ENCODE measurements around the gene CAPN11. TPM values are rescaled to one million over a fixed set of nuclear protein-coding genes. Genes with fewer than 3 reads are reported as not detected.

CAPN11 gene
- total and polyA plus RNA-seq, 9 of the 15 experiments (the other 6 are each of a cell fraction or from before 2014, with no cell fraction given): 0.03 to 0.61 (median 0.17) TPM; not detected in 1

DNA sequence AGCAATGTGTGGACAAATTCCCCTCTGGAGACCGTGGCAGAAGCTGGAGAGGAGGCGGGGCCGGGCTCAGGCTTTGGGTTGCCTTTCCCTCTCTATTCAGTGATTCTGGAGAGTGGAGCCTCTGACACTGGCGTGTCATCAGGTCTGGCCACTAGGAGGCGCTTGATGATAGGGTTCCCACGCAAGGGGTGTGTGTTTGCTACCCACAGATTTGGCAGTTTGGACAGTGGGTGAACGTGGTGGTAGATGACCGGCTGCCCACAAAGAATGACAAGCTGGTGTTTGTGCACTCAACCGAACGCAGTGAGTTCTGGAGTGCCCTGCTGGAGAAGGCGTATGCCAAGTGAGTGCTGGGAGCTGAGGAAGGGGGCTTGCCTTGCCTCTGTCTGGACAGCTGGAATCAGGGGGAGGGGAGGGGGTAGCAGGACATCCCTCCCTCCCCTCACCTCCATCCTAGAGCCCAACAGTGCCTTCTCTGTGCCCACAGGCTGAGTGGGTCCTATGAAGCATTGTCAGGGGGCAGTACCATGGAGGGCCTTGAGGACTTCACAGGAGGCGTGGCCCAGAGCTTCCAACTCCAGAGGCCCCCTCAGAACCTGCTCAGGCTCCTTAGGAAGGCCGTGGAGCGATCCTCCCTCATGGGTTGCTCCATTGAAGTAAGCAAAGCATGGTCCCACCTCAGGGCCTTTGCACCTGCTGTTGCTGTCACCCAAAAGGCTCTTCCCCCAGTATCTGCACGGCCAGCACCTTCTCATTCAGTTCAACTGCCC lies 14.3 kb downstream of the CAPN11 start (continued):
- TF ChIP-seq, protein P1, sequence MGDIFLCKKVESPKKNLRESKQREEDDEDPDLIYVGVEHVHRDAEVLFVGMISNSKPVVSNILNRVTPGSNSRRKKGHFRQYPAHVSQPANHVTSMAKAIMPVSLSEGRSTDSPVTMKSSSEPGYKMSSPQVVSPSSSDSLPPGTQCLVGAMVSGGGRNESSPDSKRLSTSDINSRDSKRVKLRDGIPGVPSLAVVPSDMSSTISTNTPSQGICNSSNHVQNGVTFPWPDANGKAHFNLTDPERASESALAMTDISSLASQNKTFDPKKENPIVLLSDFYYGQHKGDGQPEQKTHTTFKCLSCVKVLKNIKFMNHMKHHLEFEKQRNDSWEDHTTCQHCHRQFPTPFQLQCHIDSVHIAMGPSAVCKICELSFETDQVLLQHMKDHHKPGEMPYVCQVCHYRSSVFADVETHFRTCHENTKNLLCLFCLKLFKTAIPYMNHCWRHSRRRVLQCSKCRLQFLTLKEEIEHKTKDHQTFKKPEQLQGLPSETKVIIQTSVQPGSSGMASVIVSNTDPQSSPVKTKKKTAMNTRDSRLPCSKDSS (IDR thresholded peaks at IDR 0.05; ENCODE audit: low read depth, partially characterized antibody): no peak
- TF ChIP-seq GTF2A2 (tag; IDR thresholded peaks at IDR 0.05): no peak
- TF ChIP-seq NR2C2 (CRISPR knock-in tag; IDR thresholded peaks at IDR 0.05): no peak
- no peak for TF ChIP-seq NR2C2 (tag; IDR thresholded peaks at IDR 0.05)
- no peak for TF ChIP-seq TAF9B (IDR thresholded peaks at IDR 0.05; ENCODE audit: partially characterized antibody)
- TF ChIP-seq, protein P2, sequence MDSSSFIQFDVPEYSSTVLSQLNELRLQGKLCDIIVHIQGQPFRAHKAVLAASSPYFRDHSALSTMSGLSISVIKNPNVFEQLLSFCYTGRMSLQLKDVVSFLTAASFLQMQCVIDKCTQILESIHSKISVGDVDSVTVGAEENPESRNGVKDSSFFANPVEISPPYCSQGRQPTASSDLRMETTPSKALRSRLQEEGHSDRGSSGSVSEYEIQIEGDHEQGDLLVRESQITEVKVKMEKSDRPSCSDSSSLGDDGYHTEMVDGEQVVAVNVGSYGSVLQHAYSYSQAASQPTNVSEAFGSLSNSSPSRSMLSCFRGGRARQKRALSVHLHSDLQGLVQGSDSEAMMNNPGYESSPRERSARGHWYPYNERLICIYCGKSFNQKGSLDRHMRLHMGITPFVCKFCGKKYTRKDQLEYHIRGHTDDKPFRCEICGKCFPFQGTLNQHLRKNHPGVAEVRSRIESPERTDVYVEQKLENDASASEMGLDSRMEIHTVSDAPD (CRISPR knock-in tag; IDR thresholded peaks at IDR 0.05): no peak
- no peak for TF ChIP-seq TCFL5 (CRISPR knock-in tag; conservative IDR thresholded peaks at IDR 0.05)
- TF ChIP-seq ZSCAN32 (CRISPR knock-in tag; IDR thresholded peaks at IDR 0.05): no peak
- peak; percentile 84; the same call in 1 of the 2 replicates for TF ChIP-seq STAG1 (CRISPR knock-in tag; IDR thresholded peaks at IDR 0.05; ENCODE audit: borderline replicate concordance)
- no peak for TF ChIP-seq RBM39 (optimal IDR thresholded peaks at IDR 0.05; ENCODE audit: low read depth, low read length)
- TF ChIP-seq ZNF12 (CRISPR knock-in tag; IDR thresholded peaks at IDR 0.05): no peak
- TF ChIP-seq NELFE (IDR thresholded peaks at IDR 0.05; ENCODE audit: insufficient read depth, insufficient read length): no peak
- TF ChIP-seq HDAC6 (IDR thresholded peaks at IDR 0.05; ENCODE audit: low read depth, low read length): no peak
- no peak for TF ChIP-seq ZNF212 (CRISPR knock-in tag; IDR thresholded peaks at IDR 0.05)
- peak; percentile 58; the same call in 1 of the 2 replicates for TF ChIP-seq MYC (IDR thresholded peaks at IDR 0.05; ENCODE audit: low read depth, low read length)
- no peak for TF ChIP-seq MYC (CRISPR knock-in tag; IDR thresholded peaks at IDR 0.05; ENCODE audit: borderline replicate concordance, low read depth)
- no peak for TF ChIP-seq NCOA4 (IDR thresholded peaks at IDR 0.05; ENCODE audit: partially characterized antibody)
- TF ChIP-seq HNRNPH1 (optimal IDR thresholded peaks at IDR 0.05; ENCODE audit: low read depth, low read length): no peak
- TF ChIP-seq GATAD2B (IDR thresholded peaks at IDR 0.05; ENCODE audit: borderline replicate concordance): no peak
- TF ChIP-seq TCF7L2 (IDR thresholded peaks at IDR 0.05; ENCODE audit: low read depth, low read length): no peak
- no peak for TF ChIP-seq HMGN3 (IDR thresholded peaks at IDR 0.05; ENCODE audit: borderline replicate concordance, extremely low read depth, insufficient read length, low read depth, low read length)
- TF ChIP-seq, protein P3, sequence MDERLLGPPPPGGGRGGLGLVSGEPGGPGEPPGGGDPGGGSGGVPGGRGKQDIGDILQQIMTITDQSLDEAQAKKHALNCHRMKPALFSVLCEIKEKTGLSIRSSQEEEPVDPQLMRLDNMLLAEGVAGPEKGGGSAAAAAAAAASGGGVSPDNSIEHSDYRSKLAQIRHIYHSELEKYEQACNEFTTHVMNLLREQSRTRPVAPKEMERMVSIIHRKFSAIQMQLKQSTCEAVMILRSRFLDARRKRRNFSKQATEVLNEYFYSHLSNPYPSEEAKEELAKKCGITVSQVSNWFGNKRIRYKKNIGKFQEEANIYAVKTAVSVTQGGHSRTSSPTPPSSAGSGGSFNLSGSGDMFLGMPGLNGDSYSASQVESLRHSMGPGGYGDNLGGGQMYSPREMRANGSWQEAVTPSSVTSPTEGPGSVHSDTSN (CRISPR knock-in tag; IDR thresholded peaks at IDR 0.05; ENCODE audit: low read depth): no peak
- TF ChIP-seq, protein P3 (tag; conservative IDR thresholded peaks at IDR 0.05; ENCODE audit: low read depth): no peak

All from K562 (cell line).